ENCODE measurements around the gene BCAS3.
A peak's percentile ranks its signal among the peaks of the same experiment; 100 is the strongest.
"Not testable (repeated sequence)": the region's sequence is repeated elsewhere in the genome, so short reads cannot be mapped to it uniquely, and the experiment has no call there.

BCAS3 gene

GRCh38 chr17:60674637-60675036 is 3.0 kb upstream of the BCAS3 start:
- not testable (repeated sequence) for DNase-seq (ENCODE audit: low read depth in 2 of 2)

DNA sequence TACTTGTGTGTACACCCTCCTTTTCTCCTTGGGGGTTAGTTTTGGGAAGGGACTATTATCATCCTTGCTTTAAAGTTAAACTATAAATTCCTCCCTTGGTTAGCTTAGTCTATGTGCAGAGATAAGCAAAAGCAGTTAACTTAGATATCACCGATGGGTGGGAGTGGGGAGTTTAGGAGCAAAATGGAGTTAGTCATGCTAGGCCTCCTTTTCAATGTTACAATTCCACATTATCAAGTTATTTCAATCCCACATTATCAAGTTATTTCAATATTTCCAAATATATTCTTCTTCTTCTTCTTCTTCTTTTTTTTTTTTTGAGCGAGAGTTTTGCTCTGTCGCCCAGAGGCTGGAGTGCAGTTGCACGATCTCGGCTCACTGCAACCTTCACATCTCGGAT is 1.7 kb upstream of the BCAS3 start:
- DNase-seq (ENCODE audit: low read depth in 2 of 2) = no peak

GRCh38 chr17:60676758-60677307 is 818 bp upstream of the BCAS3 start:
- no peak for DNase-seq (ENCODE audit: low read depth in 2 of 2)

DNA sequence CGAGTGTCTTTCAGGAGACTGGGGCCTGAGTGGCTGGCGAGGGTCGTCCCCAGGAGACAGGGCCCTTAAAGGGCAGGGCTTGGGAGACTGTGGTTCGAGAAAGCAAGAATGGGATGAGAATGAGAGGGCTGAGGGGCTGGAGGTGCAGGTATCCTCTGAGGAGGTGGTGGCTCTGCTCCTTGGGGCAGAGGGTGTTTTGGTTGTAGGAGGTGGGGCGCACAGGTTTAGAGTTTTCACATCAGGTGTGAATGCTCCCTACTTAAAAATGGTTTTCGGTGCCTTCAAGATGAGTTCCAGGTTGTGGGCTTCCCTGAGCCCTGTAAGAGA is 430 bp downstream of the BCAS3 start:
- DNase-seq (ENCODE audit: low read depth in 2 of 2) = peak in 1 of 2 donors; percentile 5

GRCh38 chr17:60679287-60679686 is 1.6 kb downstream of the BCAS3 start:
- no peak for DNase-seq (ENCODE audit: low read depth in 2 of 2)

GRCh38 chr17:60680754-60681153 is 3.1 kb downstream of the BCAS3 start:
- DNase-seq (ENCODE audit: low read depth in 2 of 2) = no peak

GRCh38 chr17:60685437-60685836 is 7.8 kb downstream of the BCAS3 start:
- no peak for DNase-seq (ENCODE audit: low read depth in 2 of 2)

- DNase-seq (ENCODE audit: low read depth in 2 of 2) = no peak
These were observed 18.3 kb downstream of the BCAS3 start for GRCh38 chr17:60695960-60696359.

DNA sequence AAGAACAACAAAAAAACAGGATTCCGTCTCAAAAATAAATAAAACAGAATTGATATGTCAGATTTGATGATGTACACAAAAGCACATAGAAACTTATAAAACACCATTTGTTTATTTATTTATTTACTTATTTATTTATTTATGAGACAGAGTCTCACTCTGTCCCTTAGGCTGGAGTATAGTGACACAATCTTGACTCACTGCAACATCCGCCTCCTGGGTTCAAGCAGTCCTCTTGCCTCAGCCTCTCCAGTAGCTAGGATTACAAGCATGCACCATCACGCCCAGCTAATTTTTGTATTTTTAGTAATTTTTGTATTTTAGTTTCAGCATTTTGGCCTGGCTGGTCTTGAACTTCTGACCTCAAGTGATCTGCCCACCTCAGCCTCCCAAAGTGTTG is 21.4 kb downstream of the BCAS3 start:
- no peak for DNase-seq (ENCODE audit: low read depth in 2 of 2)

GRCh38 chr17:60704170-60704569 is 26.5 kb downstream of the BCAS3 start:
- DNase-seq (ENCODE audit: low read depth in 2 of 2) = no peak

GRCh38 chr17:60712675-60713074 is 35.0 kb downstream of the BCAS3 start:
- DNase-seq (ENCODE audit: low read depth in 2 of 2) = no peak

DNA sequence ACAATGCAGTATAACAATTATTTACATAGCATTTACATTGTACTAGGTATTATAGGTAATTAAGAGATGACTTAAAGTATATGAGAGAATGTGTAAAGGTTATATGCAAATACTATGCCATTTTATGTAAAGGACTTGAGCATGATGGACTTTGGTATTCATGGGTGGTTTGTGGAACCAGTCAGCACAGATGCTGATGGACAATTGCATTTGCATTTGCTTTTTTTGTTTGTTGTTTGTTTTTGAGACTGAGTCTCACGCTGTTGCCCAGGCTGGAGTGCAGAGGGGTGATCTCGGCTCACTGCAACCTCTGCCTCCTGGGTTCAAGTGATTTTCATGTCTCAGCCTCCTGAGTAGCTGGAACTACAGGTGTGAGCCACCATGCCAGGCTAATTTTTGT is 36.0 kb downstream of the BCAS3 start:
- DNase-seq (ENCODE audit: low read depth in 2 of 2) = no peak

- DNase-seq (ENCODE audit: low read depth in 2 of 2) = no peak
These were observed 39.1 kb downstream of the BCAS3 start for GRCh38 chr17:60716766-60717165.

DNA sequence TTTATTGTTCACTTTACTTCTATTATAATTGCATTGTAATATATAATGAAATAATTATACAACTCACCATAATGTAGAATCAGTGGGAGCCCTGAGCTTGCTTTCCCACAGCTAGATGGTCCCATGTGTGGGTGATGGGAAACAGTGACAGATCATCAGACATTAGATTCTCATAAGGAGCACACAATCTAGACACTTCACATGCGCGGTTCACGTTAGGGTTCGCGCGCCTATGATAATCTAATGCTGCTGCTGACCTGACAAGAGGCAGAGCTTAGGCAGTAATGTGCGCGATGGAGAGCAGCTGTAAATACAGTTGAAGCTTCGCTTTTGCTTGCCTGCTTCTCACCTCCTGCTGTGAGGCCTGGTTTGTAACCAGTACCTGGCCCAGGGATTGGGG is 40.2 kb downstream of the BCAS3 start:
- no peak for DNase-seq (ENCODE audit: low read depth in 2 of 2)

DNA sequence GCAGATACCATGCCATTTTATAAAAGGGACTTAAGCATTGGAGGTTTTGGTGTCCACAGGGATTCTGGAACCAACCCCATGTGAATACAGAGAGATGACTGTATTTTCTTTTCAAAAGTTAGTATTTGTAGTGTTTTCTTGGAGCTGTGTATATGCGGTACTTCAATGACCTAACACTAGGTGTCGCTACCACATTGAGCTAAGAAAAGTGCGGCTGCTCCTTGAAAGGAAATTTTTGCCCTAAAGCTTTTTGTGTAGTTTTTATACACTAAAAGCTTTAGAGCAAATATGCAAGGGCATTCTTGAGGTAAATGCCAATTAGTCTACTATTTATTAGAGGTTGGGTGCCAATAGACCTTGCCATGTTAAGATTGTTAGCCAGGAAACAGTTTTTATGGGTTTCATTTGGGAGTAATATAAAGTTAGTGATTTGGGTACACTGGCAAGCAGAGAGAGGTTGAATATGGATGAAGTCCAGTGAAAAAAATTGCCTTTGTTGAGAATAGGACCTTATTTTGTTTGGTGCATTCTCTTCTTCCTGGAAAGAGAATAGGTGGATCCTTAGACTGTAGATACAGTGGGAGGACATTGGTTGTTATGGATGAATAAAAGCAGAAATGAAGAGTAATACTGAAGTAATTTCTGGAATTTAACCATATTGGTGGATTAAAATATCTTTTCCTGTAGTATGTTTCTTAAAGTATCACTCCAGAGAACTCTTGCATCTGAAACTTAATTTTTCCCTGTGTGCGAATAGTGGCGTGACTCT is 43.3 kb downstream of the BCAS3 start:
- peak in 1 of 2 donors; percentile 34 for DNase-seq (ENCODE audit: low read depth in 2 of 2)

- DNase-seq (ENCODE audit: low read depth in 2 of 2) = no peak
These were observed 47.0 kb downstream of the BCAS3 start for GRCh38 chr17:60724647-60725046.

GRCh38 chr17:60729854-60730253 is 52.2 kb downstream of the BCAS3 start:
- no peak for DNase-seq (ENCODE audit: low read depth in 2 of 2)

DNA sequence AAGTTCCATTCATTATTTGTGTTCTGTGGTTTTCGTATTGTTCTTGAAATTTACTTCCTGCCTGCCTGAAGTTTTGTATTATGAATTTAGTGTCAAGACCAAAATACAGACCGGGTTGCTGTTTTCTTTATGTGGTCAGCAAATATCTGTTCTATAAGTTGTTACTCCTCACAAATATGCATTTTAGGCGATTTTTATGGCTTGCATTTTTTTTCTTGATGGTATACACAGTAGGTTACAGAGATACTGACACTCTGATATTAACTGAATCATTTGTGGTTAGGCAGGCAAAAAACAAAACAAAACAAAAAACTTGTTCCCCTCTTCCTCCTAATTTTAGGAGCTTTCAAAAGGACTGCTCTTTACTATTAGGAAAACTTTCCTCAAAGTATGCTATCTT is 52.6 kb downstream of the BCAS3 start:
- no peak for DNase-seq (ENCODE audit: low read depth in 2 of 2)

- no peak for DNase-seq (ENCODE audit: low read depth in 2 of 2)
These were observed 60.6 kb downstream of the BCAS3 start for GRCh38 chr17:60738287-60738686.

- DNase-seq (ENCODE audit: low read depth in 2 of 2) = no peak
These were observed 62.9 kb downstream of the BCAS3 start for GRCh38 chr17:60740584-60740983.

DNA sequence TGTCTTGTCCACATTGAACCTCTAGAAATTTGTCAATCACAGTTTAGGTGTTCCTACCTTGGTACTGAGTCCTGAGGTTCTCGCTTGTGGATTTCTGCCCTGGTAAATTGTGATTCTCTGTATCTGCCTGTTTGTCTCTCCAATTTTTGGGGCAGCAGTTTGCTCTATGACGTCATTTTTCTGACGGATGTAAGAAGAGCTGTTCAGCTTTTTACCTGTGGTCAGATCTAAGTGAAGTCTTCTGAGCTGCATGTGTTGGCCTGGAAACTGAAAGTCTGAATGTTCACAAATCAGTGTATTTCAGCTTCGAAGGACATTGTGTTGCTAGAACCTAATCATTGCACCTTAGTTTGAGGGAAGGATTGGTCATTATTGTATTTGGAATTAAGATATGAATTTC is 63.4 kb downstream of the BCAS3 start:
- no peak for DNase-seq (ENCODE audit: low read depth in 2 of 2)

GRCh38 chr17:60743282-60743681 is 65.6 kb downstream of the BCAS3 start:
- no peak for DNase-seq (ENCODE audit: low read depth in 2 of 2)

- no peak for DNase-seq (ENCODE audit: low read depth in 2 of 2)
These were observed 66.1 kb downstream of the BCAS3 start for GRCh38 chr17:60743799-60744198.
